ENCODE results near the gene BPI. TPM values are rescaled to one million over a fixed set of nuclear protein-coding genes. Genes with fewer than 3 reads are reported as not detected.

The BPI gene
- total and polyA plus RNA-seq, 5 experiments from 2014 or later: not detected

- H3K36me3 Mint-ChIP-seq: no peaks in the 10 kb centered on the region
- POLR2A ChIA-PET: no interaction called here
- ATAC-seq: no peak
- DNase-seq: no peak
- H3K4me1 Mint-ChIP-seq: peaks cover 0 to 7% (median under 1%) of the 10 kb centered on the region in 4 donors
- no peak overlapping the region for H3K4me3 Mint-ChIP-seq
- no peaks in the 10 kb centered on the region for H3K9me3 Mint-ChIP-seq
- H3K27ac Mint-ChIP-seq: no peak overlapping the region
- H3K27me3 Mint-ChIP-seq: peaks cover 11 to 66% (median 30%) of the 10 kb centered on the region in 5 donors
These were observed 5.9 kb upstream of the BPI start for GRCh38 chr20:38297916-38298674.

GRCh38 chr20:38298768-38299288, 5.1 kb upstream of the BPI start:
- POLR2A ChIA-PET: no interaction called here
- peaks cover 4 to 15% (median 8%) of the 10 kb centered on the region in 4 donors for H3K4me1 Mint-ChIP-seq
- peaks cover 16 to 66% (median 34%) of the 10 kb centered on the region in 5 donors for H3K27me3 Mint-ChIP-seq
- no peak overlapping the region for H3K27ac Mint-ChIP-seq
- no peak for DNase-seq
- ATAC-seq: no peak
- no peaks in the 10 kb centered on the region for H3K9me3 Mint-ChIP-seq
- H3K36me3 Mint-ChIP-seq: no peaks in the 10 kb centered on the region
- H3K4me3 Mint-ChIP-seq: no peak overlapping the region

GRCh38 chr20:38299963-38300362, 4.0 kb upstream of the BPI start:
- POLR2A ChIA-PET: no interaction called here
- ATAC-seq (no peak), DNase-seq (no peak)
- Mint-ChIP-seq H3K4me3 (no peak overlapping the region), H3K27me3 (peaks cover 21 to 68% (median 43%) of the 10 kb centered on the region in 5 donors), H3K9me3 (no peaks in the 10 kb centered on the region), H3K27ac (no peak overlapping the region), H3K4me1 (peaks cover 4 to 24% (median 17%) of the 10 kb centered on the region in 4 donors), H3K36me3 (no peaks in the 10 kb centered on the region)

- Mint-ChIP-seq H3K27me3 (peaks cover 21 to 73% (median 44%) of the 10 kb centered on the region in 5 donors), H3K4me1 (peaks cover 4 to 24% (median 17%) of the 10 kb centered on the region in 4 donors), H3K27ac (no peak overlapping the region), H3K4me3 (no peak overlapping the region), H3K36me3 (no peaks in the 10 kb centered on the region), H3K9me3 (no peaks in the 10 kb centered on the region)
- POLR2A ChIA-PET: no interaction called here
- DNase-seq (no peak), ATAC-seq (no peak)
These were observed 3.5 kb upstream of the BPI start for GRCh38 chr20:38300438-38300837.

GRCh38 chr20:38301309-38301708, 2.6 kb upstream of the BPI start:
- H3K4me1 Mint-ChIP-seq: peaks cover 4 to 24% (median 17%) of the 10 kb centered on the region in 4 donors
- H3K36me3 Mint-ChIP-seq: no peaks in the 10 kb centered on the region
- no peaks in the 10 kb centered on the region for H3K9me3 Mint-ChIP-seq
- peaks cover 23 to 73% (median 45%) of the 10 kb centered on the region in 5 donors for H3K27me3 Mint-ChIP-seq
- DNase-seq (no peak), ATAC-seq (no peak)
- no peak overlapping the region for H3K27ac Mint-ChIP-seq
- POLR2A ChIA-PET: no interaction called here
- no peak overlapping the region for H3K4me3 Mint-ChIP-seq

GRCh38 chr20:38302786-38303185, 1.2 kb upstream of the BPI start:
- ATAC-seq (no peak), DNase-seq (no peak)
- peaks cover 4 to 24% (median 17%) of the 10 kb centered on the region in 4 donors for H3K4me1 Mint-ChIP-seq
- no peak overlapping the region for H3K4me3 Mint-ChIP-seq
- peaks cover 29 to 78% (median 47%) of the 10 kb centered on the region in 5 donors for H3K27me3 Mint-ChIP-seq
- H3K27ac Mint-ChIP-seq: no peak overlapping the region
- POLR2A ChIA-PET: no interaction called here
- H3K36me3 Mint-ChIP-seq: no peaks in the 10 kb centered on the region
- H3K9me3 Mint-ChIP-seq: no peaks in the 10 kb centered on the region

- Mint-ChIP-seq H3K9me3 (peaks cover 0 to 2% (median 0%) of the 10 kb centered on the region in 9 donors), H3K4me3 (no peak overlapping the region), H3K36me3 (no peaks in the 10 kb centered on the region), H3K27ac (no peak overlapping the region), H3K27me3 (peaks cover 29 to 77% (median 47%) of the 10 kb centered on the region in 5 donors), H3K4me1 (peaks cover 4 to 24% (median 17%) of the 10 kb centered on the region in 4 donors)
- DNase-seq (no peak), ATAC-seq (no peak)
- POLR2A ChIA-PET: no interaction called here
These were observed 990 bp downstream of the BPI start for GRCh38 chr20:38304845-38305447.

- POLR2A ChIA-PET: no interaction called here
- peaks cover 29 to 78% (median 47%) of the 10 kb centered on the region in 5 donors for H3K27me3 Mint-ChIP-seq
- H3K4me3 Mint-ChIP-seq: no peak overlapping the region
- H3K36me3 Mint-ChIP-seq: no peaks in the 10 kb centered on the region
- peaks cover 4 to 24% (median 17%) of the 10 kb centered on the region in 4 donors for H3K4me1 Mint-ChIP-seq
- ATAC-seq: no peak
- DNase-seq: no peak
- no peak overlapping the region for H3K27ac Mint-ChIP-seq
- H3K9me3 Mint-ChIP-seq: peaks cover 0 to 2% (median 0%) of the 10 kb centered on the region in 9 donors
These were observed 1.6 kb downstream of the BPI start for GRCh38 chr20:38305541-38305940.

- Mint-ChIP-seq H3K36me3 (no peaks in the 10 kb centered on the region), H3K9me3 (peaks cover 0 to 2% (median 0%) of the 10 kb centered on the region in 9 donors), H3K27me3 (peaks cover 32 to 78% (median 50%) of the 10 kb centered on the region in 5 donors)
These were observed 2.4 kb downstream of the BPI start for GRCh38 chr20:38306379-38306778.

GRCh38 chr20:38307371-38308046, 3.6 kb downstream of the BPI start:
- no peak for ATAC-seq
- H3K9me3 Mint-ChIP-seq: peaks cover 0 to 4% (median 0%) of the 10 kb centered on the region in 9 donors
- DNase-seq: no peak
- POLR2A ChIA-PET: no interaction called here
- H3K4me3 Mint-ChIP-seq: no peak overlapping the region
- H3K36me3 Mint-ChIP-seq: no peaks in the 10 kb centered on the region
- H3K27me3 Mint-ChIP-seq: peaks cover 30 to 78% (median 44%) of the 10 kb centered on the region in 5 donors
- peaks cover 4 to 23% (median 17%) of the 10 kb centered on the region in 4 donors for H3K4me1 Mint-ChIP-seq
- H3K27ac Mint-ChIP-seq: no peak overlapping the region

More at GRCh38 chr20:38306379-38306778, 2.4 kb downstream of the BPI start:
- POLR2A ChIA-PET: no interaction called here
- H3K4me1 Mint-ChIP-seq: peaks cover 4 to 24% (median 17%) of the 10 kb centered on the region in 4 donors
- no peak for DNase-seq
- peak overlapping the region in 1 of 10 donors; percentile 84 for H3K27ac Mint-ChIP-seq
- H3K4me3 Mint-ChIP-seq: no peak overlapping the region
- ATAC-seq: no peak

- DNase-seq (no peak), ATAC-seq (no peak)
- Mint-ChIP-seq H3K4me1 (peaks cover 4 to 18% (median 17%) of the 10 kb centered on the region in 4 donors), H3K36me3 (no peaks in the 10 kb centered on the region), H3K4me3 (no peak overlapping the region), H3K9me3 (peaks cover 0 to 7% (median 0%) of the 10 kb centered on the region in 9 donors), H3K27me3 (peaks cover 27 to 72% (median 39%) of the 10 kb centered on the region in 5 donors), H3K27ac (no peak overlapping the region)
- POLR2A ChIA-PET: no interaction called here
These were observed 4.1 kb downstream of the BPI start for GRCh38 chr20:38308047-38308438.

GRCh38 chr20:38308447-38308846, 4.5 kb downstream of the BPI start:
- peaks cover 23 to 68% (median 35%) of the 10 kb centered on the region in 5 donors for H3K27me3 Mint-ChIP-seq
- no peak for ATAC-seq
- DNase-seq: no peak
- H3K4me1 Mint-ChIP-seq: peaks cover under 1 to 14% (median 13%) of the 10 kb centered on the region in 4 donors
- H3K4me3 Mint-ChIP-seq: no peak overlapping the region
- POLR2A ChIA-PET: no interaction called here
- no peak overlapping the region for H3K27ac Mint-ChIP-seq
- H3K9me3 Mint-ChIP-seq: peaks cover 0 to 7% (median 0%) of the 10 kb centered on the region in 9 donors
- H3K36me3 Mint-ChIP-seq: no peaks in the 10 kb centered on the region
